Measurements from ENCODE around the gene PKP2. TPM values are rescaled to one million over a fixed set of nuclear protein-coding genes. Genes with fewer than 3 reads are reported as not detected.

Gene PKP2
- total RNA-seq: 8.8 TPM

DNA sequence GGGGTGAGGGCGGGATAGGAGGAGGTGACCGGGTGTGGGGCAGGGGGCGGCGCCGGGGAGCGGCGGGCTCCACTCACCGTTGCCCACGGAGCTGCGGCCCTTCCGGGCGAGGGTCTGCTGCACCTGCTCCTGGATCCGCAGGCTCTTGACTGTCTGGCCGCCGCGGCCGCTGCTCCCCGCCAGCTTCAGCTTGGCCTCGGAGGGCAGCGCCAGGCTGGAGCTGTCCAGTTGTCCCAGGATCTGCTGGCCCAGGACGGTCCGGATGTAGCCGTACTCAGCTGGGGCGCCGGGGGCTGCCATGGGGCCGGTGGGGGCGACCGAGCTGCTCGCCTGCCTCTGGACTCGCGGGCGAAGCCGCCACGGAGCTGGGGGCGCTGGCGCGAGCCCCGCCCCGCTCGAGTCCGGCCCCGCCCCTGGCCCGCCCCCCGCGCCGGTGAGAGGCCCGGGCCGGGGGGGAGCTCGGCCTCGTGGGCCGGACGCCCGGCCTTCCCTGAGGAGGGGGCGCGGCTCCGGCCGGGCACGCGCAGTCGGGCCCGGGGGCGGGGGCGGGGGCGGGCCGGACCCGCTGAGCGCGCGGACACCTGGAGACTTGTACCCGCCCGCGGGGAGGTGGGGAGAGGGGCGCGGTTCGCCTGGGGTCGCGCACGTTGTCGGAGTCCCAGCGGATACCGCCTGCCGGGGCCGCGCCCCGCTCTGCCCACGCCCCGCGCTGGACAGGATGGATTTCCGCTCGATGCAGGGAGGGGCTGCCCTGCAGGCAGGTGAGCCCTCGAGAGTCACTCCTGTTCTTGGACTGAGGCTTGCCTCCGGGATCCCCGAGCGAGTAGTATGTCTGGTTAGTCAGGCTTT is at the start of gene PKP2:
Gene PKP2, minus strand, starts transcription at position 346 of the 849 bp plus-strand sequence. Its CDS starts 46 bp downstream, at position 300.
- peak; percentile 80 for DNase-seq

DNA sequence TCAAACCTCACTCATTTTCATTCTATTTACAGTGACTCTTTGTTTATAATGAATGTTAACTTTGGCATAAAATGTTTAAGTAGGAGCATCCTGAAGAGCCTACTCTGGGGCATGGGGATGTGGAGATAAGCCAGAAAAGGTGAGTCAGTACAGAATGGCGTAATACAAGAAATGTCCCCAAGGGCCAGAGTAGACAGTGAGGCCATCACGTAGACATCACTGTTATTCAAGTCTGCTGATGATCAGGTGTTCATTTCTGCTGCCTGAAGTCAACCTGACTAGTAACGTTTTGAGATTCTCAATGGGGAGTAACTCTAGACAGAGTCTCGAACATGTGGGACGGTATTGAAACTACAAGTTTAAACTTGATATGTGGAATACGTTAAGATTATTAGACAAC is 47.6 kb upstream of the PKP2 start:
- DNase-seq: no peak

DNA sequence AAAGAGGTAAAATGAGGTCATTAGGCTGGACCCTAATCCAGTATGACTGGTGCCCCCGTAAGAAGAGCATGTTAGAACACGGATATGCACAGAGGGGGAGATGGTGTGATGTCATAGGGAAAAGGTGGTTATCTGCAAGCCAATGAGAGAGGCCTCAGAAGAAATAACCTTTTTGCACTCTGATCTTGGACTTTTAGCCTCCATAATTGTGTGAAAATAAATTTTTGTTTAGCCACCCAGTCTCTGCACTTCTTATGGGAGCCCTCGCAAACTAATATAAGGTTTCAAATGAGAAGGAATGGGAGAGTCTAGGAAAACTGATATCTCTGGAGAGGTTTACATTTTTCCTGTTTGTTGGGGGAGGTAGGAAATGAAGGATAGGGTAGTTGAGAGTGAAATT is 43.2 kb upstream of the PKP2 start:
- DNase-seq: no peak

DNA sequence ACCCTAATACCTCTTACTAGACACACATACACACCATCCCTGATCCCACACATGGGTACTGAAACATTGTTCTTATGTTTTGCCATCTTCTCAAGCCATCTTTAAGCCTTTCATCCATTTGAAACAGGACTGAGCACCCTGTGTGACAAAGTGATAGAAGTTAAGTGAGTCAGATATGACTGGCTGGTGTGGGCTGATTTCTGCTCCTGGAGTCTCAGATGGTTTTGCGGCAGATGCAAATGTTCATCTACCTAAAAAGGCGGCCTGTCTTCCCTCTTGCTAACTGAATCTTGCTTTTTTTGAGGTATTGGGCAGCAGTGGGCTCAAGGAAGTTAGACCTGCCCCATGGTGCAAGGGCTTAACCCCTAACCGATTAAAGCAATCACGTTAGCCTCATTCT is 30.4 kb upstream of the PKP2 start:
- no peak for DNase-seq

DNA sequence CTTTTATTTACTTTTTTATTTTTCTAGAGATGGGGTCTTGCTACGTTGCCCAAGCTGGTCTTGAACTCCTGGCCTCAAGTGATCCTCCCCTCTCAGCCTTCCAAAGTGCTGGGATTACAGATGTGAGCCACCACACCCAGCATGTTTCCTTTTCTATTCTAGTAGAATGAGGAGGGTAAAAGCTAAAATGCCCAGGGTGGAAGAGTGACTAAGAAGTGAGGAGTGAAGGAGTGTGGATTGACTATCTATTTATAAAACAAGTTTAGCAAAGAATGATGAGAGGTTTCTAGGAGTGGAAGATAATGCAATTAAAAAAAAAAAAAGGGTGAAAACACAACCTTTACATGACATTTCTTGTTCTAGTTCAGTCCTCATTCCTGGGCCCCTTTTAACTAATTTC is 29.8 kb upstream of the PKP2 start:
- no peak for DNase-seq

DNA sequence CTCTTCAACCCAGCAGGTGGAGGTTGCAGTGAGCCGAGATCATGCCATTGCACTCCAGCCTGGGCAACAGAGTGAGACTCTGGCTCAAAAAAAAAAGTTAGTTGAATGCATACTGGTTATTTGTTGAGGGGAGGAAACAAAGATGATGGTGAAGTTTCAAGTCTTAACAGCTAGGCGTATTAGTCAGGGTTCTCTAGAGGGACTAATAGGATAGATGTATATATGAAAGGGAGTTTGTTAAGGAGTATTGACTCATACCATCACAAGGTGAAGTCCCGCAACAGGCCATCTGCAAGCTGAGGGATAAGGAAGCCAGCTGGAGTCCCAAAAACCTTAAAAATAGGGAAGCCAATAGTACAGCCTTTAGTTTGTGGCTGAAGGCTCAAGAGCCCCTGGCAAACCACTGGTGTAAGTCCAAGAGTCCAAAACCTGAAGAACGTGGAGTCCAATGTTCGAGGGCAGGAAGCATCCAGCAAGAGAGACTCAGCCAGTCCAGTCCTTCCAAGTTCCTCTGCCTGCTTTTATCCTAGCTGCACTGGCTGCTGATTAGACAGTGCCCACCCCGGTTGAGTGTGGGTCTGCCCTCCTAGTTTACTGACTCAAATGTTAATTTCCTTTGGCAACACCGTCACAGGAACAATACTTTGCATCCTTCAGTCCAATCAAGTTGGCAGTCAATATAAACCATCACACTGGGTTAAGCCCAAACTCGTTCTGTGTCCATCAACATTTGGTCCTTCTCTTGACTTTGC is 26.1 kb upstream of the PKP2 start:
- no peak for DNase-seq

DNA sequence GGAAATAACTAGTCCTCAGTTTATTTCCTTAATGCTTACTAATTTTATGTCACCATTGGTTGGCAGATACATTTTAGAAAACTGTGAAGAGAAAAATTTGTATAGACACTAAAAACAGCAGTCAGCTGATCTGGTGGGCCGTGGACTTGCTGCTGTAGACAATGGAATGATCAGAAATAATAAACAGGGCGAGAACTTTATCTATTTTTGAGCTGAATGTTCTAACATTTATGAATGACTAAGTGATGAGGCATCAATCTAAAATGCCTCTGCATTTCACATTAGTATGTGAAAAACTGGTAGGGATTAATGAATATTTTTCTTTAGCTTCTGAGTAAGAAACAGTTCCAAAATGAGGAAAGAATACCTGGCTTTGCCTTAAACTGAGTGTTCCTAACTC is 24.8 kb upstream of the PKP2 start:
- DNase-seq: no peak

DNA sequence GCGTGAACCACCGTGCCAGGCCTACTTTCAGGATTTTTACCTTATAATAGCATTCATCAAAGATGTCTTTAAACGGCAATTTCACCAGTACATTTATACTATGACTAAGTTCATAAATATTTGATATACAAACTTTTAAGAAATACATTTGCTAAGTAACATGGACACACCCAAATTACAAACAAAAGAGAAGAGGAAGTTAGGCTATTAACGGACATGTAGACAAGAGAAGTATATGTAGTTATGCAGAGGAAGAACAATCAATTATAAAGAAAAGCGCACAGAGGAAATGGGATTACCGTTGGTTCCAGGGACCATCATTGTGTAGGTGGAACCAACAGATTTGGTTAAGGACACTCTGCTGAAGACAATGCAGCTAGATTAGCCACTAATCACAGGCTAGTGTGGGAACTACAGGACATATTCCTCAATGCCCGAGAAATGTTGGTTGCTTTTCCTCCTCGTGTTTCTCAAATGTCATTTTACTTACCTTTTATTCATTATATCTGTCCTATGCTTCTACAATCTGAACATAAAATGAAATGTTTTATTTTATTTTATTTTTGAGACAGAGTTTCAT is 24.0 kb upstream of the PKP2 start:
- DNase-seq: no peak

DNA sequence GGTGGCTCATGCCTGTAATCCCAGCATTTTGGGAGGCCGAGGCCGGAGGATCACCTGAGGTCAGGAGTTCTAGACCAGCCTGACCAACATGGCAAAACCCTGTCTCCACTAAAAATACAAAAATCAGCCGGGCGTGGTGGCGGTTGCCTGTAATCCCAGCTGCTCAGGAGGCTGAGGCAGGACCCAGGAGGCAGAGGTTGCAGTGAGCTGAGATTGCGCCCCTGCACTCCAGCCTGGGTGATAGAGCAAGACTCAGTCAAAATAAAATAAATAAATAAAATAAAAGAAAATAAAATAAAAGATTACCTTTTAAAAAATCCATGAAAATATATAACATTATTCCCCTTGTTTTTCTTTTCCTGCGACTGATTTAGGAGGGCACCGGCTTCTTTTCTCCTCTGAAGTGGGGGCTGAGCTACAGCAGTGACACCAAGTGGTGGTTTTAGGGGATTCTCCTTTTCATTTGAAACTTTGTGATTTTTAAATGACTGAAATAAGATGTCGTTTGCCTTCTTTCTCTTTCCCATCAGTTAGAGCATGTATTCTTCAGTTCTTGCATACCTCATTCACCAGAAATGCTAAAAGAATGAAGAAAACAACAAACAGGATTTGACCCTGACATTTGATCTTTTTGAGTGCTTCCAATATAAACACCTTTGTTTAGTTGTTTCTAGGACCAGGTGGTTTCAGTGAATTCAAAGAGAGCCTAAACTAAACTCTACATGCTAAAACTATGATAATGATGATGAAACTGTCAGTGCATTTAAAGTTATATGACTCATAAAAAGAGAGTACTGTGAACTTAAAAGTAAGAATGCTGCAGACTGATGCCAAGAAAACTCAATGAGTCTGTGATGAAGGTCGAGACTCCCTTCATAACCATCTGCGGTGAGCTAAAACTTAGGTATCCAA is 22.6 kb upstream of the PKP2 start:
- DNase-seq: peak; percentile 66

DNA sequence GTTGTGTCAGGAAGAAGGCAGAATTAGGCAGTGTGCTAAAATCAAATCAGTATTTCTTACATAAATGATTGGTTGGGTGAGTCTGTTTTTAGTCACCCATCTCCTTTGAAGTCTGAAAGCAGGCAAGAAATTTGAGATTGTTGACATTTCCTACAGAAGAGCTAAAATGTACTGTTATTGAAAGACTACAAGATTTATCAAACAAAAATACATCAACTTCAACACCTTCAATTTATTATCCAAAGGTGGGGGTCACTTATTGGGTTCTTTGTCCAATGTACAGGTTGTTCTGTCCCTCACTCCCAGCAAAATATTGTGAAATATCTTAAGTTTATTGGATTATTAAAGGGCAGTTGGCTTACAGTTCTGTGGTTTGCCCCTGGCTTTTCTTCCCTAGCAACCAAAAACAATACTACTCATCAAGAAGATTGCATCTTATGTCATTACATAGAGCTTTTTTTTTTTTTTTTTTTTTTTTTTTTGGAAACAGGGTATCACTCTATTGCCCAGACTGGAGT is 20.6 kb upstream of the PKP2 start:
- no peak for DNase-seq

DNA sequence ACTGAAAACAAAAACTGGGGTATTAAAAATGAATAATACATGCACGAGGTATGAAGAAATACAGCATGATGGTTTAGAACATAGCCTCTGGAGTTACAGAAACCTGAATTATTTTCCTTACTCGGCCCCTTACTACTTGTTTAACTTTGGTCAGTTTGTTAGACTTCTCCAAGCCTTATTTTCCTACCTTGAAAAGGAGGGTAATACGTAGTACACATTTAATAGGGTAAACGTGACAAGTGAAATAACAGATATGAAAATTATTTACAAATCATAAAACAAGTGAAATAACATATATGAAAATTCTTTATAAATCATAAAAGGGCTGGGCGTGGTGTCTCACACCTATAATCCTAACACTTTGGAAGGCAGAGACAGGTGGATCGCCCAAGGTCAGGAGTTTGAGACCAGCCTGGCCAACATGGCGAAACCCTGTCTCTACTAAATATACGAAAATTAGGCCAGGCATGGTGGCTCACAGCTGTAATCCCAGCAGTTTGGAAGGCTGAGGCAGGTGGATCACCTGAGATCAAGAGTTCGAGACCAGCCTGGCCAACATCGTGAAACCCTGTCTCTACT is 11.4 kb upstream of the PKP2 start:
- no peak for DNase-seq

DNA sequence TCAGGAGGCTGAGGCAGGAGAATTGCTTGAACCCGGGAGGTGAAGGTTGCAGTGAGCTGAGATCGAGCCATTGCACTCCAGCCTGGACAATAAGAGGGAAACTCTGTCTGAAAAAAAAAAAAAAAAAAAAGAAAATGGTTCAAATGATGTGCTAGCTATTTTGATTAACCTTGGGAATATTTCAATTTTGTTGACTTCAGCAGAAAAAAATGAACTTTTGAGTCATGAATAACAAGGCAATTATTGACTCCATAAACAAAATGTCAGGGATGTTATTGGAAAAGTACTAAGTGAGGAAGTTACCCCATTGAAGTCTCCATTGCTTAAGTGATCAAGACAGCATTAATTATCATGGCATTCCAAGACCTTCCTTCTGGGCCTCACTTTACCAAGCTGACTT is 10.6 kb upstream of the PKP2 start:
- DNase-seq: no peak

DNA sequence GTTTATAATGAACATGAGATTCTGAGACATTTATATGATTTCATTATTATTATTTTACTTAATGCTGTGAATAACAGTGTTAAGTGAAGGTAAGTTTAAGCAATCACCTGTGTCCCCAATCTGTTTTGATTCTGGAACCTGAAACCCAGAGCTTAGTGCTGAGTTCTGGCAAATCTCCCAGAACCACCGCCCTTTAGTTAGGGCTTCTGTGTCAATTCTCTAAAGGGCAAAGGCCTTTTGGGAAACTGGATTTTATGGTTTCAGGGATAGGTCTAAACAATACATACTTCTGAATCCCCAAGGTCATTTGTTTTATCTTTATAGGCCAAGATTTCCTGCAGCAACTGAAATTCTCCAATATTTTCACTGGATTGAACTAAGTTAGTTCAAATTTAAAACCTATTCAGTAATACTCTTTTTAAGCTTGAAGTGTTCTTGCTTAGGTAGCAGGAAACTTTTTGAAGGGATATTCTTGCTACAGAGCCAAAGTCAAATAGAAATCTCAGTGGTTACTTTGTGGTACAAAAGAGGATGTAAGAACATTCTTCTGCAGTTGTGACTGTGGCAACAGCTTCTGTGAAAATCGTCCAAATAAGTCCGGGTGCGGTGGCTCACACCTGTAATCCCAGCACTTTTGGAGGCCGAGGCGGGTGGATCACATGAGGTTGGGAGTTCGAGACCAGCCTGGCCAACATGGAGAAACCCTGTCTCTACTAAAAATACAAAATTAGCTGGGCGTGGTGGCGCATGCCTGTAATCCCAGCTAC is 10.0 kb upstream of the PKP2 start:
- DNase-seq: no peak

DNA sequence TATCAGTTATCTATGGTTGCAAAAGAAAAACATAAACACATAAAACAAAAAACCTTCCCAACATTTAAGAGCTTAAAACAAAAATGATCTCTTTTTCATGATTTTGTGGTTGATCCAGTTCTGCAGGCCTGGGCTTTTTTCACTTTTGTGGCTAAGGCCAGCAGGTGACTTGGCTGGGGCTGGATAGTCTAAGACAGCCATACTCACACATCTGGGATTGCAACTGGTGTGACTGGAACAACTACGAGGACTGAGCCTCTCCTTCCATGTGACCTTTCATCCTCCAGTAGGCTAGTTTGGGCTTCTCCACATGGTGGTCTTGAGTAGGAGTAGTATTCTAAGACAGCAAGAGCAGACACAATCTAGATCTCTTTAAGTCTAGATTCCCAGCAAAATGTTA is 7.2 kb upstream of the PKP2 start:
- no peak for DNase-seq

DNA sequence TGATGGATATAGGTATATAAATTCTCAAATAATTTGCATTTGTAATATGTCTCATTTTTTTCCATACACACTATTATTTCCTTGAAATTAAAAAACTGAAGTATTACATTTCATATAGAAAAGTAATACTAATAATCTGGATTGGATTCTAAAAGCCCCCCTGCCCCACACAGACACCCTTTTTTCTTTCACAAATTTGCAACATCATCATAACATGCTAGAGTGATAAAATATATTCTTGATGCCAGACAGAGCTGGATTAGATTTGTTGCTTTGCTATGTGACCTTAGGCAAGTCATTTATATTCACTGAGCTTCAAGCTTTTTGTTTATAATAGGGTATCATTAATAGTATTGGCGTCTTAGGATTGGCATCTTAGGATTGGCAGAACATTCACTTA is 6.7 kb upstream of the PKP2 start:
- no peak for DNase-seq

DNA sequence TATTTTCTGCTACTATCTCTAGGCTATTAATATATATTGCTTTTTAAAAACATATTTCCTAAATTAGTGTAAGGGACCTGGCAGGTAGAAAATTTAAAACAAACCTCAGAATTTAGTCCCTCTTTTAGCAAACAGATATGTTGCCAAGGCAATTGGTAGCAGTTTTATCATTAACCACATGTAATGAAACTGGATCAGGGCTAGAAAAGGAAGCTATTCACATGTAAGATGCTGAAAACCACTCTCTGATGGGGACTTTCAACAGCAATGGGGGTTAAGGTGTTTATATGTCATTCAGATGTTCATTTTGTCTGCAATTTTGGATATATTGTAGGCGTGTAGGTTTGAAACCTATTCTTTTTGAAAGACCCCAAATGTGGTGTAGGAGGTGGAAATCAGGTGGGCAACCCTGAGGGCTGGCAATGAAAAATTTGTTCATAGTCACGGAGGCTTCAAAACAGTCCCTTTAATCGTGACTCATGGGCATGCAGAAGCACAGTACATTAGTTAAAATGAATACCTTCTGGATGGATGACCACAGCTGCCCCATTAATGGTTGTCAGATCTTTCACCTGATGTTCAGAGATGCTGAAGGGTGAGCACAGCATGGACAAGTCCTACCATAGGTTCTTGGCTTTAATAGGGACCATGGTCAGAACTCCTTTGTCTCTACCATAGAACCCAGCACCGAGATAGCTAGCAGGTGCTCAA is 5.9 kb upstream of the PKP2 start:
- no peak for DNase-seq

DNA sequence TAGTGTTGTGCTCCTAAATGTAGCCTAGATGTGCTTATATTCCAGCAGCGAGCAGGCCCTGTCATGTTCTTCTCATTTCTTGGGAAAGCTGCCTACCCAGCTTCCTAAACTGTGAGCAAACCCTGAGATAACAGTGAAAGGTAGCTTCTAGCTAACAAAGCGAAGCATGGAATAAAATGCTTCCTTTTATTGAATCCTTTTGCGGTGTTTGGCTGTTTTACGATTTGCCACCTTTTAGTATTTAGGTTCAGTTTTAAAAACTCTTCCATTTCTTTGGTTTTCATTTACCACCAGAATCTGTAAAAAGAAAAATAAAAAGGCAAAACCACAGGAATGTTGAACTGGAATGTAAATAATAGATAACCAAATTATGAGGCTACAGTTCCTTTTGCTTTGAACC is 5.0 kb upstream of the PKP2 start:
- DNase-seq: no peak

DNA sequence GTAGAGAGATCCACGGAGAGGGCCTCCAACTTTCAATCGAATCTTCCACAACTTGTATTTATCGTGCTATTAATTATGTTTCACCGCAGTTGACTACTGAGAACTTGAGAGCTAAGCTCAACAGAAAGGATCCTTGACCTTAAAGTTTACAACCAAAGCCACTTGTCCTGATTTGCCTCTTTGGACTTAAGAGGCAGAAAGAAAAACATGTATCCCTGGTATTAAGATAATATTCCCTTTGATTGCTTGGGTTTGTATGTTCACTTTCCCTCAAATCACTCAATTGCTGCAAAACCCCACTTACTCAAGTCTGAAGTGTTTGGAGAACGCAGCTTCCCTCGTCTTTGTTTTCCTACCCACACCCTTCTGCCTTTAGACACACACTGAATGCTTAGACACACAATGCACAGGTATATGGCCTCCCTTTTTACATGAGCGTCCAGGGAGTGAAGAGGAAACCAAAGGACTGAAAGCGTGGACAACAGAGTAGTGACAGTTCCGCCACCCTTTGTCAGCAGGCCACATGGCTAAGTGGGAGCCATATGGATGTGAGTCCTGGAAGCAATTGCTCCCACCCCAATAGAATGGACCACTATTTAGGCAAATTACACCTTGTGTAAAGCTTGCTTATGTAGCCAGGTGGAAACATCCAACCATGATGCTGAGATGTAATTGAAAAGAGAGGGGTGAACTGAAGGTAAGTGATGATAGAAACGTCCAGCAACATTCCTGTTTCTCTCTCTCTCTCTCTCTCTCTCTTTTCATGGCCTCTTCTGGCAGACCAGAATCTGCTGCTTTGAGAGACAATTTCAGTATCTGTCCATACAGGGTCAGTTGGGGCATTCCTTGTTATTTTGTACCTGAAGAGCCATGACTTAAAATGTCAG is 1.4 kb upstream of the PKP2 start:
- DNase-seq: no peak

DNA sequence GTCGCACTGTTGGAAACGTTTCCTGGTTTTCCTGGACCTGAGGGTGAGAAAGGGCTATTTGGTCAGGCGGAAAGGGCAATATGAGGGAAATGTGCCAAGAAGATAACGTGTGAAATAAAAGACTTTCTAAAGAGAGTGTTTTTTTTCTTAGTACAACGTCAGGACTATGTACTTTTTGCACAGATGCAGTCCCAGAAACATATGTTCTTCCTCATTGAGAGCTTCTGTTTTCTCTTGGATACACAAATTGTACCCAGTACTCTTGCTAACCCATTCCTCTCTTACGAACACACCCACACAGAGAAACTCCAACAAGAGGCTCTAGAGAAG is 669 bp upstream of the PKP2 start:
- DNase-seq: no peak
